ENCODE data around the gene ABCG8. TPM values are rescaled to one million over a fixed set of nuclear protein-coding genes. Genes with fewer than 3 reads are reported as not detected.

ABCG8 gene
- total and polyA plus RNA-seq, 8 donors: 0.03 to 0.06 TPM; not detected in 6

DNA sequence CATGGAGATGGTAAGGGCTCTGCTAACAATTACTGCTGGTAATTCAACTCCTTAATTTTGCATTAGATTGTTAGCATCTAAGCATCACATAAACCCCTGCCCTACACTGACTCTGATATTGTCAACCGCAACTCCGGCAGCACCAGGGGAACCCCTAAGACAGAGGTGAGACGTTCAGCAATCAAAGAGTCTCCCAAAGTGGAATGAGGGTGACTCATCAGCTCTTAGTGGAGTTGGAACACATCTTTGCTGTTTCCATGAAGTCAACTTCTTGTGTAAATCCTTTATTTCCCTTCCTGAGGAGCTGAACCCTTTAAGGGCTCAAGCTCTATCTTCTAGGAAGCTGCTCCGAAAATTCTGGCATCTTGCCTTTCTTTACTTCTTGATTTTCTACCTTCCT, 52.1 kb downstream of the ABCG8 start:
- FAIRE-seq: no peak

DNA sequence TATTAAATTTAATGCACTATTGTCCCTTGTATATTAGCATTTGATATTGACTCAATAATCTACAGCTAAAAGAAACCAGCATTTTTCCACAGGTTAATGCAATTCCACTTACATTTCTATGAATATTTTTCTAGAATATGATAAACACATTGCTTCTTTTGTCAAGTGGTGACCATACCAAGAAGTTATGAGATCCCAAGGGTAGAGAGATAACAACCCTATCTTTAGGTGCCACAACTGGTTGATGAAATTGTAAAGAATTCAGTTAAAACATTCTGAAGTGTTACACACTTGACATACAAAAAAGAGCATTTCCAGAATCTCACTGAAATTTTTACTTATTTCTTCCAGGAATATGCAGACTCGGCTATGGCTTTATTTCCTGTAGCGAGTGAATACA, 56.0 kb downstream of the ABCG8 start:
- H3K27ac ChIP-seq: no peak overlapping the region
- no peak for FAIRE-seq
- H3K4me1 ChIP-seq: peaks cover 9 to 11% (median 9%) of the 10 kb centered on the region in 3 donors
- H3K27me3 ChIP-seq: no peaks in the 10 kb centered on the region
- ATAC-seq: no peak
- peaks cover 0 to 41% (median 4%) of the 10 kb centered on the region in 3 donors for H3K36me3 ChIP-seq
- 96 to 99% methylated on average over 2 of the region's 2 CpGs for WGBS, 2 donors
- H3K4me3 ChIP-seq: no peak overlapping the region
- TF ChIP-seq, protein P1, sequence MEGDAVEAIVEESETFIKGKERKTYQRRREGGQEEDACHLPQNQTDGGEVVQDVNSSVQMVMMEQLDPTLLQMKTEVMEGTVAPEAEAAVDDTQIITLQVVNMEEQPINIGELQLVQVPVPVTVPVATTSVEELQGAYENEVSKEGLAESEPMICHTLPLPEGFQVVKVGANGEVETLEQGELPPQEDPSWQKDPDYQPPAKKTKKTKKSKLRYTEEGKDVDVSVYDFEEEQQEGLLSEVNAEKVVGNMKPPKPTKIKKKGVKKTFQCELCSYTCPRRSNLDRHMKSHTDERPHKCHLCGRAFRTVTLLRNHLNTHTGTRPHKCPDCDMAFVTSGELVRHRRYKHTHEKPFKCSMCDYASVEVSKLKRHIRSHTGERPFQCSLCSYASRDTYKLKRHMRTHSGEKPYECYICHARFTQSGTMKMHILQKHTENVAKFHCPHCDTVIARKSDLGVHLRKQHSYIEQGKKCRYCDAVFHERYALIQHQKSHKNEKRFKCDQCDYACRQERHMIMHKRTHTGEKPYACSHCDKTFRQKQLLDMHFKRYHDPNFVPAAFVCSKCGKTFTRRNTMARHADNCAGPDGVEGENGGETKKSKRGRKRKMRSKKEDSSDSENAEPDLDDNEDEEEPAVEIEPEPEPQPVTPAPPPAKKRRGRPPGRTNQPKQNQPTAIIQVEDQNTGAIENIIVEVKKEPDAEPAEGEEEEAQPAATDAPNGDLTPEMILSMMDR (IDR thresholded peaks at IDR 0.05): no peak
- intact Hi-C loops (cut with DNase I): loop anchor here in 1 of 3 donors (10.0 kb wide), 1 partner anchor 70 kb away; no protein-coding TSS in a partner anchor
- DNase-seq: no peak
- no peaks in the 10 kb centered on the region for H3K9me3 ChIP-seq

More for the DNA sequence above, 52.1 kb downstream of the ABCG8 start:
- Histone ChIP-seq H3K27ac (no peak overlapping the region), H3K9me3 (no peaks in the 10 kb centered on the region), H3K4me3 (no peak overlapping the region), H3K4me1 (peaks cover 0 to 3% (median 3%) of the 10 kb centered on the region in 3 donors), H3K36me3 (peaks cover 0 to 58% (median 4%) of the 10 kb centered on the region in 3 donors), H3K27me3 (no peaks in the 10 kb centered on the region)
- TF ChIP-seq, protein P1 (IDR thresholded peaks at IDR 0.05): no peak
- DNase-seq: no peak
- WGBS, 2 donors: 87 to 90% methylated on average over 4 of the region's 4 CpGs
- ATAC-seq: peak in 1 of 4 donors; percentile 43
- intact Hi-C loops (cut with DNase I): loop anchor here in 1 of 3 donors (10.0 kb wide), 1 partner anchor 66 kb away; no protein-coding TSS in a partner anchor

DNA sequence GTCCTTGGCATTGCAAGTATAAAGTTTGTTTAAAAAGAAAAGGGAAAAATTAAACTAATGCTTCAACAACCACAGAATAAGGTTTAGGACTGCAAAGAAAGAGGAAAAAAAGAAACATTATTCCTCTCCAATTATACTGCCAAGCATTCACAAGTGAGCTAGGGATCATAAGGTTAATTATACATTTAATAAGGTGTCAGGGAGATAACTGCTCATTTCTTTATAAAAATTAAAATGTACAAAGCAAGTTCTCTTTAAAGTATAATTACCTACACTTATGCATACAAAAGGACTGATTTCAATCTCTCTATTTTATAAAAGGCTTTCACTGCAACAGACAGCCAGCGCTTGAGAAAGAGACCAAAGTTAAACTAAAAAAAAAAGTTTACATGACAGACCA, 58.1 kb downstream of the ABCG8 start:
- DNase-seq (no peak), ATAC-seq (no peak), FAIRE-seq (no peak)
- intact Hi-C loops (cut with DNase I): loop anchor here in 1 of 3 donors (10.0 kb wide), 1 partner anchor 72 kb away; no protein-coding TSS in a partner anchor
- TF ChIP-seq, protein P1 (IDR thresholded peaks at IDR 0.05): no peak
- Histone ChIP-seq H3K4me1 (peaks cover 9 to 11% (median 9%) of the 10 kb centered on the region in 3 donors), H3K36me3 (peaks cover 0 to 28% (median 4%) of the 10 kb centered on the region in 3 donors), H3K27ac (no peak overlapping the region), H3K4me3 (no peak overlapping the region), H3K27me3 (no peaks in the 10 kb centered on the region), H3K9me3 (no peaks in the 10 kb centered on the region)
- WGBS, 2 donors: 85 to 93% methylated on average over 1 of the region's 1 CpG

DNA sequence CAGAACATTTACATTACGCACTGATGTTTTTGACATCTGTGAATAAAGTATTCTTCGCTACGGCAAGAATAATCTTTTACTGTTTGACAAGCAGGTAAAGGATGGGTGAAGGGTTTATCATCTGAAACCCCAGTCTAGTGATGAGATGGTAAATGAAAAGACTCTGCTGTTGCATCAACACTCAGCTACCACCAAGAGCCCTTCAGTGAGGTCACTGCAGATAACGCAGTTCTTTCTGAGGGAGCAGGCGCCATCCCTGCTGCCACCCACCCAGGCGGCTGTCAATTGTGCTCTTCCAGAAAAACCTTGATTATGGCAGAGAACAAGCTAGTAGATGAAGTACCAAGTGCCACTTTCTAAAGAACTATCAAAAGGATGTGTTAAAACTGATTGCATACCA, 58.7 kb downstream of the ABCG8 start:
- intact Hi-C loops (cut with DNase I): loop anchor here in 1 of 3 donors (10.0 kb wide), 1 partner anchor 73 kb away; no protein-coding TSS in a partner anchor
- TF ChIP-seq, protein P1 (IDR thresholded peaks at IDR 0.05): no peak
- Histone ChIP-seq H3K4me1 (peaks cover 9 to 11% (median 9%) of the 10 kb centered on the region in 3 donors), H3K36me3 (peaks cover 0 to 22% (median 4%) of the 10 kb centered on the region in 3 donors), H3K4me3 (no peak overlapping the region), H3K27ac (no peak overlapping the region), H3K27me3 (no peaks in the 10 kb centered on the region), H3K9me3 (no peaks in the 10 kb centered on the region)
- FAIRE-seq (no peak), ATAC-seq (no peak), DNase-seq (no peak)
- WGBS, 2 donors: 92 to 95% methylated on average over 6 of the region's 6 CpGs
